IPS-20b (cell line): ENCODE results near the gene ELOVL2.

Source experiments
- H3K27ac ChIP-seq: one replicate; pipeline ENCODE4 v1.5.1; 2013; ENCODE audit warnings: low read length
- H3K27me3 ChIP-seq: 2 replicates; pipeline ENCODE4 v1.6.1; 2013; ENCODE audit warnings: mild to moderate bottlenecking, low read length, inconsistent platforms; ENCODE audit not compliant: insufficient read depth
- H3K36me3 ChIP-seq: 2 replicates; pipeline ENCODE4 v1.6.1; 2013; ENCODE audit warnings: low read depth, mild to moderate bottlenecking, inconsistent platforms, low read length, moderate library complexity; ENCODE audit not compliant: insufficient read depth
- H3K4me1 ChIP-seq: 2 replicates; pipeline ENCODE4 v1.6.1; 2013; ENCODE audit warnings: mild to moderate bottlenecking, control low read depth, inconsistent platforms, low read length, moderate library complexity; ENCODE audit not compliant: insufficient read depth
- H3K4me3 ChIP-seq: 2 replicates; pipeline ENCODE4 v1.5.1; 2013; ENCODE audit warnings: mild to moderate bottlenecking, low read length, inconsistent platforms
- H3K9ac ChIP-seq: 2 replicates; pipeline ENCODE4 v1.6.1; 2013; ENCODE audit warnings: low read depth, mild to moderate bottlenecking, inconsistent platforms, low read length, moderate library complexity
- H3K9me3 ChIP-seq: 2 replicates; pipeline ENCODE4 v1.6.1; 2013; ENCODE audit warnings: mild to moderate bottlenecking, low read depth, low read length, inconsistent platforms; ENCODE audit not compliant: insufficient read depth

The ELOVL2 gene

DNA sequence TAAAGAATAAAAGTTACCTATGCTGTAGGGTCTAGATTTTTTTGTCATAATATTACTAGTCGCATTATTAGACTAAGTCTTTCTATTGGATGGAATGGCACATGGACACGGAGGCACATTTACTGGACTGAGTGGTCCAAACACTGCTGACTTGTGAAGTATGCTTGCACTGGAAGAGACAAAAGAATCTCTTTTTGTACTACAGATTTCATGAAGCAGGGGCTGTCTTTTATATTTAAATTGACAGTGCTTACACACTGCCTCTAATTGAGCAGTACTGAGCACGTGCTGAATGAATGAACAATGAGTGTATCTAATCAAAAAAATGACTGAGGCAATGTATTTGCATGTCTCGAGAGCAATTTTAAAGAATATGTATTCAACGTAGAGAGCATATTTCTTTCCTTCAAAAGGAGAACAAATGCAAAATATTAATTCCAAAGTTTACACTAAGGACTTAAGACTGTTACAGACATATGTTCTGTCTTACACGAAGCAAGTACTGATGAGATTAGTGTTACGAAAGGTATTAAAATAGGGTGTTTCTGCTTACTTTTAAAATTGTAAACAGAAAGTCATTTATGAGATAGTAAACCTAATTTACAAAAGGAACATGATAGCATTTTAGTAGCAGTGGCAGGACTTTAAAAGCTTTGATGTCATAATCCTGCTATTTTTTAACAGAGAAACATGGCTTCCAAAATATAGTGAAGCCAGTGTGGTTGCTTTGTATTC is 8.3 kb downstream of the ELOVL2 start:
- Histone ChIP-seq H3K9me3 (no peaks in the 10 kb centered on the region), H3K27ac (no peak overlapping the region), H3K9ac (no peak overlapping the region), H3K27me3 (peaks cover 12% of the 10 kb centered on the region), H3K4me3 (no peak overlapping the region), H3K4me1 (no peaks in the 10 kb centered on the region; the same call in 1 of the 2 replicates), H3K36me3 (no peaks in the 10 kb centered on the region)

GRCh38 chr6:11033825-11034224 is 10.3 kb downstream of the ELOVL2 start:
- Histone ChIP-seq H3K4me3 (no peak overlapping the region), H3K9me3 (no peaks in the 10 kb centered on the region), H3K36me3 (no peaks in the 10 kb centered on the region), H3K4me1 (no peaks in the 10 kb centered on the region; the same call in 1 of the 2 replicates), H3K27ac (no peak overlapping the region), H3K9ac (no peak overlapping the region), H3K27me3 (no peaks in the 10 kb centered on the region)

- Histone ChIP-seq H3K27me3 (no peaks in the 10 kb centered on the region), H3K9ac (no peak overlapping the region), H3K36me3 (no peaks in the 10 kb centered on the region), H3K4me3 (no peak overlapping the region), H3K27ac (no peak overlapping the region), H3K9me3 (no peaks in the 10 kb centered on the region), H3K4me1 (peaks cover 4% of the 10 kb centered on the region)
These were observed 13.2 kb downstream of the ELOVL2 start for GRCh38 chr6:11030904-11031303.

DNA sequence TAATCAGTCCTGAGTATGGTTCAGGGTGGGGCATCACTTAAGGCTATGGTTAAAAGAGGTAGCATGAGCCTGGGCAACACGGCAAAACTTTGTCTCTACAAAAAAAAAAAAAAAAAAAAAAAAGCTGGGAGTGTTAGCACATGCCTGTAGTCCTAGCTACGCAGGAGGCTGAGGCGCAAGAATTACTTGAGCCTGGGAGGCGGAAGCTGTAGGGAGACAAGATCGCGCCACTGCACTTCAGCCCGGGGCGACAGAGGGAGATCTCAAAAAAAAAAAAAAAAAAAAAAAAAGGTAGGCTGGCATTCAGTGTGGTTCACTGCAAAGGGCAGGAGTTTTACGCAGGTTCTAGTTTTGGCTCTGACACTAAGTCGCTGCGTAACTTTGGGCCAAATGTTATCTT is 15.1 kb downstream of the ELOVL2 start:
- H3K27me3 ChIP-seq: no peaks in the 10 kb centered on the region
- H3K27ac ChIP-seq: no peak overlapping the region
- H3K4me3 ChIP-seq: no peak overlapping the region
- peaks cover 8% of the 10 kb centered on the region for H3K4me1 ChIP-seq
- no peak overlapping the region for H3K9ac ChIP-seq
- no peaks in the 10 kb centered on the region for H3K9me3 ChIP-seq
- H3K36me3 ChIP-seq: no peaks in the 10 kb centered on the region

GRCh38 chr6:11027565-11028110 is 16.5 kb downstream of the ELOVL2 start:
- H3K4me1 ChIP-seq: peaks cover 8% of the 10 kb centered on the region
- H3K27ac ChIP-seq: no peak overlapping the region
- no peaks in the 10 kb centered on the region for H3K9me3 ChIP-seq
- no peaks in the 10 kb centered on the region for H3K27me3 ChIP-seq
- H3K36me3 ChIP-seq: no peaks in the 10 kb centered on the region
- no peak overlapping the region for H3K9ac ChIP-seq
- no peak overlapping the region for H3K4me3 ChIP-seq

DNA sequence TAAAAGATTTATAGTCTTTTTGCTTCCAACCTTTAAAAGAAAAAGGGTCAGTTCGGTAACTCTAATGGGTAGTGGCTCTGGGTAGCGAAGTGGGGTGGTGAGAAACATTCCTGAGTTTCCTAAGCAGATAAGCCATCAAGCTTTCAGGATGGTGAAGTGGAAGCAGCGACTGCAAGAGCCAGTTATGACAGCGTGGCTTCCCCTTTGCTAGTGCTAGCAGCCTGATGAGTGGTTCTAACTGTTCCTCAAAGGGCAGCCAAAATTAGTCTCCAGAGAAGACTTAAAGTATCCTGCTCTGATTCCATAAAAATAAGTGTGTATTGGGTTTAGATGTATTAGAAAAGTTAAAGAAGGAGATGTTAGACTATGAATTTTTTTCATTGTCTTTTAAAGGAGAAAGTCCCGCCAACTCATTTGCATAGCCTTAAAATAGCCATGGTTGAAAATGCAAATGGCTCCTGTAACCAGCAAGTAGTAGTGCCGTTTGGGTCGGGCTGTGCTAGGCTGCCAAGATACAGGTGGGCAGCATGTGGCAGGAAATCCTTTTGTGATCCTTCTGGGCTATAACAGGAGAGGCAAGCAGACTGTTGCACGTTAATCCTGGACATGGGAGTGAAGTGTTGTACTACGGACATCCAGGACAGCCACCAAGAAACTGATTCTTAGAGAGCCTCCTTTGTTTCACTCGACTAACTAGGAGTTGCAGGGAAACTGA is 18.0 kb downstream of the ELOVL2 start:
- Histone ChIP-seq H3K4me3 (peak overlapping the region; percentile 54), H3K27ac (no peak overlapping the region), H3K36me3 (no peaks in the 10 kb centered on the region), H3K4me1 (peaks cover 8% of the 10 kb centered on the region), H3K9me3 (no peaks in the 10 kb centered on the region), H3K9ac (peak overlapping the region; percentile 75; the same call in 1 of the 2 replicates), H3K27me3 (no peaks in the 10 kb centered on the region)

- no peak overlapping the region for H3K9ac ChIP-seq
- no peaks in the 10 kb centered on the region for H3K9me3 ChIP-seq
- H3K36me3 ChIP-seq: no peaks in the 10 kb centered on the region
- H3K27ac ChIP-seq: no peak overlapping the region
- H3K27me3 ChIP-seq: no peaks in the 10 kb centered on the region
- H3K4me1 ChIP-seq: peaks cover 8% of the 10 kb centered on the region
- no peak overlapping the region for H3K4me3 ChIP-seq
These were observed 19.0 kb downstream of the ELOVL2 start for GRCh38 chr6:11025130-11025529.

DNA sequence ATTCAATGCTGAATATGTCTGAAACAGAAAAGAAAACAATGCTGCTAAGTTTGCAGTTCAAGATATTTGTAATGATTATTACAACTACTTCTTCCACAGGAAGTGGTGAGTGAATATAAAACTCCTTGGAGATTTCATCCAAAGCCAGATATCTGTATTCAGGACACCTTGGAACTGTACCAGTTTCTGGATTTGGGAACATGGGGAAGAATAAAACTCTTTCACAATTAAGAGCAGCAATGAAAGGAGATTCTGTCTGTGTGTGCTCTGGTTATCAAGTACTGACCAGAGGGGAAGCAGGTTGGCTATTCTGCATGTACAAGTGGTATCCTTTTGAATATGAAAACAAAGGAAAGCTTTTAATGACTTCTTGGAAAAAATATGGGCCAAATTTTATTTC is 21.1 kb downstream of the ELOVL2 start:
- Histone ChIP-seq H3K27ac (no peak overlapping the region), H3K9me3 (no peaks in the 10 kb centered on the region), H3K27me3 (no peaks in the 10 kb centered on the region), H3K4me1 (peaks cover 8% of the 10 kb centered on the region), H3K36me3 (no peaks in the 10 kb centered on the region), H3K9ac (no peak overlapping the region), H3K4me3 (no peak overlapping the region)

GRCh38 chr6:11021714-11022113 is 22.4 kb downstream of the ELOVL2 start:
- no peak overlapping the region for H3K4me3 ChIP-seq
- no peak overlapping the region for H3K27ac ChIP-seq
- no peak overlapping the region for H3K9ac ChIP-seq
- no peaks in the 10 kb centered on the region for H3K36me3 ChIP-seq
- peaks cover 8% of the 10 kb centered on the region for H3K4me1 ChIP-seq
- no peaks in the 10 kb centered on the region for H3K27me3 ChIP-seq
- H3K9me3 ChIP-seq: no peaks in the 10 kb centered on the region

DNA sequence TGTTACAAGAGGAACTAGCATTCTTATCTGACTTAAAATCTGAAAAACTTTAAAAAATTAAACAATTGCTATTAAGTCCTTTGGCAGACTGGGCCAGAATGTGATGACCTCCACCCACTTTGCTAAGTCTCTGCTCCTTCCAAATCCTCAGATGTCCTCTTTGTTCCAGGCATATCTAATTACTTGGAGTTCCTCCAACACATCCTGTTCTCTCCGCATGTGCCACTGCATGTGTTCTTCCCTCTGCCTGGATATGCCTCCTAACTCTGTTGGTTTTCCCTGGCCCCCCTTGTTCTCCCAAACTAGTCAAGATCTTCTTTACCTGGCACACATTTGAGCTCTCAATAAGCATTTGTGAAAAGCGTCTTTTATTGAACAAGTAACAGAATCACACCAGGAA is 23.1 kb downstream of the ELOVL2 start:
- no peak overlapping the region for H3K4me3 ChIP-seq
- H3K36me3 ChIP-seq: no peaks in the 10 kb centered on the region
- peaks cover 4% of the 10 kb centered on the region; the same call in 1 of the 2 replicates for H3K4me1 ChIP-seq
- no peak overlapping the region for H3K9ac ChIP-seq
- no peak overlapping the region for H3K27ac ChIP-seq
- no peaks in the 10 kb centered on the region for H3K9me3 ChIP-seq
- no peaks in the 10 kb centered on the region for H3K27me3 ChIP-seq

DNA sequence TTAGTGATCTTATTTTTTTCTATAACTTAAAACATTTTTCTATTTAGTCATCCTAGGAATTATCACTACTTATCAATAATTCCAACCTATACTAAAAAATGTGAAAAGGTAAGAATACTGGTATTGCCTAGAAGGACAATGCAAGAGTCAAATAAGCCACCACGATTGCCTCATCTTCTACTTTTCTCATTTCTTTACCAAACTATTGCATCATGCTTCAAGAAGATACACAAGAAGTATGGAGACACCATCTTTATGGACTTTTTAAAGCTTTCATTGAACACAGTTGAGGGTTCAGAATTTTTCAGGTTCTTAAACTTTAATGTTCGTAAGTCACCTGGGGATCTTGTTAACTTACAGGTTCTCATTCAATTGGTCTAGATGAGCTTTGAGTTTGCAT is 25.9 kb downstream of the ELOVL2 start:
- no peaks in the 10 kb centered on the region for H3K27me3 ChIP-seq
- no peak overlapping the region for H3K27ac ChIP-seq
- H3K9ac ChIP-seq: no peak overlapping the region
- no peaks in the 10 kb centered on the region for H3K36me3 ChIP-seq
- H3K4me1 ChIP-seq: no peaks in the 10 kb centered on the region; the same call in 1 of the 2 replicates
- H3K9me3 ChIP-seq: no peaks in the 10 kb centered on the region
- no peak overlapping the region for H3K4me3 ChIP-seq

GRCh38 chr6:11017090-11017489 is 27.0 kb downstream of the ELOVL2 start:
- Histone ChIP-seq H3K4me3 (no peak overlapping the region), H3K4me1 (no peaks in the 10 kb centered on the region; the same call in 1 of the 2 replicates), H3K9me3 (no peaks in the 10 kb centered on the region), H3K36me3 (no peaks in the 10 kb centered on the region), H3K27me3 (no peaks in the 10 kb centered on the region), H3K27ac (no peak overlapping the region), H3K9ac (no peak overlapping the region)
